HL-60 (cell line): ENCODE results near the gene TMEM59L.

Source experiments
- DNase-seq, 2 experiments: peaks; one replicate each; pipeline ENCODE4 v3.0.0-alpha.2; 2010 to 2020; ENCODE audit warnings: low read depth in 1 of 2, low spot score in 1 of 2
- H3K27ac ChIP-seq: fragments of 250-450 bp; sonication (Bioruptor Pico); replicated peaks from 2 replicates; pipeline ENCODE4 v1.5.1; 2020; ENCODE audit warnings: mild to moderate bottlenecking, moderate library complexity
- H3K27me3 ChIP-seq: fragments of 250-450 bp; sonication (Bioruptor Pico); 2 replicates; pipeline ENCODE4 v1.5.1; 2021; ENCODE audit warnings: mild to moderate bottlenecking, moderate library complexity; ENCODE audit not compliant: insufficient read depth, poor library complexity, severe bottlenecking
- H3K4me3 ChIP-seq: replicated peaks from 2 replicates; pipeline ENCODE4 v1.5.1; 2011; ENCODE audit warnings: mild to moderate bottlenecking, control low read depth, low read length; ENCODE audit not compliant: insufficient read depth
- CTCF ChIP-seq: IDR thresholded peaks from one replicate; pipeline ENCODE4 v1.5.1; 2011; ENCODE audit warnings: low read length, control low read depth, inconsistent platforms; ENCODE audit not compliant: insufficient read depth
- GABPA ChIP-seq: IDR thresholded peaks from 2 replicates; pipeline ENCODE4 v1.6.1; 2012; ENCODE audit warnings: low read depth
- POLR2AphosphoS5 ChIP-seq: IDR thresholded peaks from 2 replicates; pipeline ENCODE4 v1.6.1; 2012; ENCODE audit warnings: low read depth
- REST ChIP-seq: IDR thresholded peaks from 2 replicates; pipeline ENCODE4 v1.6.1; 2012; ENCODE audit warnings: low read depth; ENCODE audit not compliant: insufficient replicate concordance
- SPI1 ChIP-seq: IDR thresholded peaks from 2 replicates; pipeline ENCODE4 v1.6.1; 2012; ENCODE audit warnings: low read depth, mild to moderate bottlenecking, borderline replicate concordance

TMEM59L gene

GRCh38 chr19:18601875-18602274, 10.8 kb upstream of the TMEM59L start:
- TF ChIP-seq SPI1 (no peak), GABPA (no peak), POLR2AphosphoS5 (no peak), CTCF (no peak), REST (no peak)
- Histone ChIP-seq H3K27ac (no peak overlapping the region), H3K27me3 (peaks cover 34% of the 10 kb centered on the region), H3K4me3 (no peak overlapping the region)
- no peak for DNase-seq

GRCh38 chr19:18603255-18603957, 9.3 kb upstream of the TMEM59L start:
- no peak overlapping the region for H3K4me3 ChIP-seq

More at GRCh38 chr19:18603255-18603957, 9.3 kb upstream of the TMEM59L start:
- Histone ChIP-seq H3K27ac (no peak overlapping the region), H3K27me3 (peaks cover 47% of the 10 kb centered on the region)
- DNase-seq: peak in 1 of 2 experiments; percentile 26
- no peak for TF ChIP-seq GABPA
- TF ChIP-seq CTCF: no peak
- TF ChIP-seq SPI1: no peak
- TF ChIP-seq POLR2AphosphoS5: no peak
- TF ChIP-seq REST: no peak
